Activated T-cell treated with anti-CD3 and anti-CD28 coated beads, Interleukin-2, amount 50 U/mL, for 48 hours (primary cell): ENCODE measurements around the gene GARS1.

Experiments
- DNase-seq, 2 experiments: peaks; one replicate each; pipeline ENCODE4 v3.0.0-alpha.2; 2020

GARS1 gene

GRCh38 chr7:30683306-30683705, 88.6 kb downstream of the GARS1 start:
- no peak for DNase-seq
